Measurements from ENCODE around the gene ECD.

The ECD gene

GRCh38 chr10:73099141-73099540, 68.7 kb downstream of the ECD start:
- TF ChIP-seq CTCF (IDR thresholded peaks at IDR 0.05; ENCODE audit: low read depth, low read length) = no peak
- no peak overlapping the region for H3K4me3 ChIP-seq (ENCODE audit: low read depth, low read length)

- peak overlapping the region; percentile 47 for H3K4me3 ChIP-seq (ENCODE audit: low read depth, low read length)
- no peak for TF ChIP-seq CTCF (IDR thresholded peaks at IDR 0.05; ENCODE audit: low read depth, low read length)
Measured at GRCh38 chr10:73097305-73097670, 70.5 kb downstream of the ECD start.

GRCh38 chr10:73096449-73097304, 71.1 kb downstream of the ECD start, which contains the start of gene P4HA1:
TSS of gene P4HA1 (minus strand) at chr10:73096866. CDS start at chr10:73074883, 21,983 bp downstream.
- TF ChIP-seq CTCF (IDR thresholded peaks at IDR 0.05; ENCODE audit: low read depth, low read length) = peak; percentile 58
- peak within 1 kb of the TSS; percentile 95 for H3K4me3 ChIP-seq (ENCODE audit: low read depth, low read length)

- peak overlapping the region; percentile 95 for H3K4me3 ChIP-seq (ENCODE audit: low read depth, low read length)
- TF ChIP-seq CTCF (IDR thresholded peaks at IDR 0.05; ENCODE audit: low read depth, low read length) = no peak
Measured at GRCh38 chr10:73096041-73096448, 71.8 kb downstream of the ECD start.

GRCh38 chr10:73095481-73096021, 72.3 kb downstream of the ECD start:
- H3K4me3 ChIP-seq (ENCODE audit: low read depth, low read length) = peak overlapping the region; percentile 95
- no peak for TF ChIP-seq CTCF (IDR thresholded peaks at IDR 0.05; ENCODE audit: low read depth, low read length)

GRCh38 chr10:73094986-73095480, 72.8 kb downstream of the ECD start:
- TF ChIP-seq CTCF (IDR thresholded peaks at IDR 0.05; ENCODE audit: low read depth, low read length) = no peak
- H3K4me3 ChIP-seq (ENCODE audit: low read depth, low read length) = peak overlapping the region; percentile 95
